HG03520 (cell line): Measurements from ENCODE around the gene ADSS1.
"Not testable (repeated sequence)": the region's sequence is repeated elsewhere in the genome, so short reads cannot be mapped to it uniquely, and the experiment has no call there.

ENCODE experiments used
- ATAC-seq: cut with Tn5 transposase; IDR thresholded peaks from one replicate; pipeline ENCODE4 v1.9.1; 2021; ENCODE audit warnings: mild to moderate bottlenecking, moderate library complexity; ENCODE audit not compliant: unreplicated experiment

Gene ADSS1

DNA sequence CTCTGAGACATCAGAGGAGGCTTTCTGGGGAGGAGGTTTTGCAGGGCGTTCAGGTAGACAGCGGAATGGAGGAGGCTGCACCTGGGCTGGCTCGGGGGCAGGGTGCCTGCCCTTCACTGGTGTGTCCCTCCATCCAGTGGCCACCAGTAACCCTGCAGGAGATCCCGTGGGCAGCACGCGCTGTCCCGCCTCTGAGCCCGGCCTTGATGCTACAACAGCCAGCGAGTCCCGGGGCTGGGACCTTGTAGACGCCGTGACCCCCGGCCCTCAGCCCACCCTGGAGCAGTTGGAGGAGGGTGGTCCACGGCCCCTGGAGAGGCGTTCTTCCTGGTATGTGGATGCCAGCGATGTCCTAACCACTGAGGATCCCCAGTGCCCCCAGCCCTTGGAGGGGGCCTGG is 10.0 kb upstream of the ADSS1 start:
- no peak for ATAC-seq

- no peak for ATAC-seq
Measured at GRCh38 chr14:104714681-104715080, 9.3 kb upstream of the ADSS1 start.

GRCh38 chr14:104715416-104715815 is 8.6 kb upstream of the ADSS1 start:
- no peak for ATAC-seq

GRCh38 chr14:104715871-104716270 is 8.2 kb upstream of the ADSS1 start:
- no peak for ATAC-seq

- no peak for ATAC-seq
Measured at GRCh38 chr14:104717137-104717536, 6.9 kb upstream of the ADSS1 start.

DNA sequence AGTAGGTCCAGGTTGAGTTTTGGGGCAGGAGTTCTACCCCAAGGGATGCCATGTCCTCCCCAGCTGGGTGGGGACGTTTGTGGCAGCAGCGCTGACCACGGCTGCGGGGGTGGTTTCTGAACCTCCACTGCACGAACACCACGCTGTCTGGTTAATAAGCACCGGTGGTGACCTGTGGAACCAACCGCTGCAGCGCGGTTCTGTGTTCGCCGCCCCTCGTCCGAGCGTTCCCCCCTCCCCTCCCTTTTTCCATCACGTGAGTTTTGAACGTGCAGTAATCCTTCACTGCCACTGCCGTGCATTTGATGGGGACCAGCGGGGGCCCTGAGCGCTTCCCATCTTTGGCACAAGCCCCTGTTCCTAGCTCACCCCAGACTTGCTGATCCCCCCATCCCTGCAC is 6.4 kb upstream of the ADSS1 start:
- no peak for ATAC-seq

DNA sequence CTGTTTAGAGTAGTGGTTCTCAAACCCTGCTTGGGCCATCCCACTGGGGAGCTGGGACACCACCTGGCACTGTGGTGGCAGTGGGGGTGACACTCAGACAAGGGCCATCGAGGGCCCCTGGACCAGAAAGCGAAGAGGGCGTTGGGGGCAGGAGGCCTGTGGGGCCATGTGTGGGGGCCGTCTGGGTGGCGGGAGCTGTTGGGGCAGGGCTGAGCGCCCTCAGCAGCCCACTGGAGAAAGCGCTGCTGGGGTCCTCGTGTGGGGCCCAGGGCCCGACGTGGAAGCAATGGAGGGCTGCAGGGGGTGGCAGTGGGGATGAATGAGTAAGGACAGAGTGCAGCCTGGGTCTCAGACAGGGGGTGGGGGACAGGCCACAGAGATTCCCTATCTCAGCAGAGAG is 5.9 kb upstream of the ADSS1 start:
- no peak for ATAC-seq

GRCh38 chr14:104718871-104719270 is 5.2 kb upstream of the ADSS1 start:
- no peak for ATAC-seq

DNA sequence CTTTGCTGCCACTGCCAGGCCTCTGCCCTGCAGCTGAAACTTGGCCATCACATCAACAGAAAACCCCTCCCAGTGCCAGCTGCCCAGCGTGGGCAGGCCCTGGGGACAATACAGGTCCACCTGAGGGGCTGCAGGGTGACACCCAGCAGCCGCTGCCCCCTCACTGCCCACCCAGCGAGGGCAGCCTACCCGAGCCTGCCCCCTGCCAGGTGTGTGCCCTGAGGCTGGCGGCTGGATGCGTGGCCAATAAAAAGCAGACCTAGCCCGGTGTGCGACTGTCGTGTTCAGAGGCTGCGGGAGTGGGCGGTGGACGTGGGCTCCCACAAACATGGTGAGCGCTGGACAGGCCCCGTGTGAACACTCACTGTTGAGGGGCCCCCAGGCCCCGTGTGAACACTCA is 4.7 kb upstream of the ADSS1 start:
- no peak for ATAC-seq

GRCh38 chr14:104721505-104722431 is 2.3 kb upstream of the ADSS1 start:
- no peak for ATAC-seq

GRCh38 chr14:104722938-104723650 is 935 bp upstream of the ADSS1 start:
- ATAC-seq: no peak

- no peak for ATAC-seq
Measured at GRCh38 chr14:104724407-104724980, 465 bp downstream of the ADSS1 start.

DNA sequence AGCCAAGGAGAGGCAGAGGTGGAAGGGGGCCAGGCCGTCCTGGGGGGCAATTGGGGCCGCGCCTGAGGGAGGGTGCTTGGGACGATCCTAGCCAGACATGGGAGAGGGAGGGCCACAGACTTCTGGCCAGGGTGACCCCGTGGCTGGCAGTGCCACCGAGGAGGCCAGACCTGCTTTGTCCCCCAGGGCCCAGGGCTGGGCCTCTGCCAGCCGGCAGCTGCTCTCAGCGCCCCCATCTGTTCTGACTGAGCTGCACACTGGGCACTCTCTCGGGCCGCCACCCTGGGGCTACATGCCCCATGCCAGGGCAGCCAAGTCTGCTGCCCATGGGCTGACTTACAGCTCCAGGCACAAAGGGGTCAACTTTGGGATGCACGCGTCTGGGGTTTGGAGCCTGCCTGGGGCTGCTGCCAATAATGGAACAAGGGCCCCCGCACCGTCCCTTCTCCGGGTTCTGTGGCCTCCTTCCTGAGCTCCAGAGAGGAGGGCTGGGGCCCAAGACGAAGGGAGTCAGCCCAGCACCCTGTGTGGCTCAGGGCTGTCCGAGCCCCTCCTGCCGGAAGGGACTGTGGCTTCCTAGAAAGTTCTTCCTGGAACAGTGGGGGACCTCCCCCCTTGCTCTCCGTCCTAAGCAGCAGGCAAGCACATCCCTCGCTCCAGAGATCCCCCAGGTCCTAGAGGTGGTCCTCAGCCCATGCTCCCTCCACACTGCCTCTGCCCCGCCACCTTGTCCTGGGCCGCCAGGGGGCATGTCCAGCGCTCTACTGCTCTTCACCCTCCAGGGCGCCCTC is 1.1 kb downstream of the ADSS1 start:
- ATAC-seq: no peak

- ATAC-seq: no peak
Measured at GRCh38 chr14:104725772-104726548, 1.9 kb downstream of the ADSS1 start.

DNA sequence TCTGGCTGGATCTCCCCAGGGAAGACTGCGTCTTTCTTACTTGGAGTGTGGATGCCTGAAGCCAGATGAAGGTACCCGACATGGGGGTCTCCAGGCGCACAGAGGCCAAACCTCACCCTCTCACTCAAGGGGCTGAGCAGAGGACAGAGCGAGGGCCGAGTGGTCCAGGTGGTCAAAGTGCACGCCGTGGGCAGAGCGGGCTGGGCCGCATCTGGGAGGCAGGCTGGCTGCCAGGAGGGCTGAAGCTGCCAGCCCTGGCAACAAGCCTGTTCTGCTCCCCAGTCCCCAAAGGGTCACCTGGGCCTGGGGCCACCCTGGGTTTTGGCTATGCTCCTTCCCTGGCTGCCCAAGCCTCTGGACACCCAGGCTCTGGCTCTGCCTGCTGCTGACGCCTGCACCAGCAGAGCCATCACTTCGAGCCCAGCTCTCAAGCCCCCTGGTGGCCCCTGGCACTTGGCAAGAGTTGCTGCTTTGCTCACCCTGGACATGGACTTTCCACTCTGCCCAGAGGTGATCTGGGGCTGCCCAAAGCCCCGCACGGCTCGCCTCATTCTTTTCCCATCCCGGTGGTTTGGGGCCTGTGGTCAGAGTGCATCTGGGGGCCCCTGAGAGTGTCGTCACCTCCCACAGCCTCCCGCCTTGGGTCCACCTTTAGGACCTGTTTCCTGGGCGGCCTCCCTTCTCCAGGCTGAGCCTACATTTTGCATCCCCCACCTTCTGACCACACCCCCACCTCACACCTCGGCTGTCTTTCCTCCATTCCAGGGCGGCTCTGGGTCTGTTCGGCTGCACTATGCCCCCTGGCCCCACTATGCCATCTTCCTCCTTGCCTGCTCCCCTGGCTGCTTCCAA is 2.8 kb downstream of the ADSS1 start:
- no peak for ATAC-seq

GRCh38 chr14:104728631-104729030 is 4.6 kb downstream of the ADSS1 start:
- no peak for ATAC-seq

- not testable (repeated sequence) for ATAC-seq
Measured at GRCh38 chr14:104729176-104729834, 5.3 kb downstream of the ADSS1 start.

GRCh38 chr14:104729835-104730181 is 5.8 kb downstream of the ADSS1 start:
- no peak for ATAC-seq

GRCh38 chr14:104730487-104730886 is 6.5 kb downstream of the ADSS1 start:
- ATAC-seq: no peak
